Rectal smooth muscle tissue (tissue), 1 donor: ENCODE results near the gene MBD6.

Source experiments
- H3K27ac ChIP-seq: one replicate; pipeline ENCODE4 v1.7.0; 2013; ENCODE audit warnings: low read depth, low read length, inconsistent platforms
- H3K27me3 ChIP-seq: one replicate; pipeline ENCODE4 v1.7.0; 2013; ENCODE audit warnings: low read length; ENCODE audit not compliant: control insufficient read depth, insufficient read depth
- H3K36me3 ChIP-seq: one replicate; pipeline ENCODE4 v1.7.0; 2013; ENCODE audit warnings: low read length; ENCODE audit not compliant: control insufficient read depth, insufficient read depth
- H3K4me1 ChIP-seq: one replicate; pipeline ENCODE4 v1.7.0; 2013; ENCODE audit warnings: low read length; ENCODE audit not compliant: control insufficient read depth, insufficient read depth
- H3K4me3 ChIP-seq: one replicate; pipeline ENCODE4 v1.7.0; 2013; ENCODE audit warnings: low read length
- H3K9ac ChIP-seq: one replicate; pipeline ENCODE4 v1.7.0; 2013; ENCODE audit warnings: low read length

MBD6 gene

DNA sequence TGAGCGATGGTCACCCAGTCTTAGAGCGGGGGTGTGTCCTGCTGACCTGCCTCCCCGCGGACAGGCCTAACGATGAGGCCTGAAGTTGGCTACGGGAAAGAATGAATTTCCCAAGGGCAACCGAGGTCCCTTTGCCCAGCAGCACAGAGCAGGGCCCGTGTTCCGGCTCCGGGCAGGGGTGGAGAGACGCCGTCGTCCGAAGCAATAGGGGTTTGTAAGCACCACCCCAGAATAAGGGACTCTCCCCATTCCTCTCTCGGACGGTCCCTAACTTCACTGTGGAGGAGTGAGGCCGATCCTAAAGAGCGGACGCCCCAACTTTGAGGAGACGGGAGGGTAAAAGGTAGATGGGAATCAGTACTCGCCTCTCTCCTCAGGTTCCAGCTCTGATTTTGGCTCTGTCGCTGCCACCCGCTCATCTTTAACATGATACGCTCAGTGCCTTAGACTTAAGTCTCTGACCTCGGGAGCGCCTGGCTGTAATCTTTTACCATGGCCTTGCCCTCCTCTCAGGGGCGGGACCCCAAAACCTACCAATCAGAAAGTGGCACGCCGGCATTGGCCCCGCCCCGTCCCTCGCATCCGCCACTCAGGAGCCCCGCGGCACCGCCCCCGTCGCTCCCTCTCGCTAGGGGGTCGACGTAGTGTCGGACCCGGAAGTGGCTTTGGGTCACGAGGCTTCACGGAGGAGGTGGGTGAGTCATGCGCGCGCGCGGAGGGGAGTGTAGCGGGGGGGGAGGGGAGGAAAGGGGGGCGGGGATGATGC, 2.4 kb upstream of the MBD6 start, which contains the start of gene DDIT3:
DDIT3 (minus strand) TSS at position 462 of the 766 bp plus-strand sequence. CDS start 3,108 bp downstream, outside the sequence.
- H3K4me1 ChIP-seq = peaks cover 45% of the 10 kb centered on the region
- peak within 1 kb of the TSS; percentile 99 for H3K27ac ChIP-seq
- peak within 1 kb of the TSS; percentile 94 for H3K4me3 ChIP-seq
- peak within 1 kb of the TSS; percentile 98 for H3K9ac ChIP-seq
- H3K36me3 ChIP-seq = peaks cover 22% of the 10 kb centered on the region
- no peaks in the 10 kb centered on the region for H3K27me3 ChIP-seq

GRCh38 chr12:57521525-57522010, 1.1 kb upstream of the MBD6 start:
- peak overlapping the region; percentile 99 for H3K27ac ChIP-seq
- peaks cover 45% of the 10 kb centered on the region for H3K4me1 ChIP-seq
- peak overlapping the region; percentile 82 for H3K9ac ChIP-seq
- peaks cover 13% of the 10 kb centered on the region for H3K36me3 ChIP-seq
- H3K4me3 ChIP-seq = peak overlapping the region; percentile 63
- no peaks in the 10 kb centered on the region for H3K27me3 ChIP-seq

DNA sequence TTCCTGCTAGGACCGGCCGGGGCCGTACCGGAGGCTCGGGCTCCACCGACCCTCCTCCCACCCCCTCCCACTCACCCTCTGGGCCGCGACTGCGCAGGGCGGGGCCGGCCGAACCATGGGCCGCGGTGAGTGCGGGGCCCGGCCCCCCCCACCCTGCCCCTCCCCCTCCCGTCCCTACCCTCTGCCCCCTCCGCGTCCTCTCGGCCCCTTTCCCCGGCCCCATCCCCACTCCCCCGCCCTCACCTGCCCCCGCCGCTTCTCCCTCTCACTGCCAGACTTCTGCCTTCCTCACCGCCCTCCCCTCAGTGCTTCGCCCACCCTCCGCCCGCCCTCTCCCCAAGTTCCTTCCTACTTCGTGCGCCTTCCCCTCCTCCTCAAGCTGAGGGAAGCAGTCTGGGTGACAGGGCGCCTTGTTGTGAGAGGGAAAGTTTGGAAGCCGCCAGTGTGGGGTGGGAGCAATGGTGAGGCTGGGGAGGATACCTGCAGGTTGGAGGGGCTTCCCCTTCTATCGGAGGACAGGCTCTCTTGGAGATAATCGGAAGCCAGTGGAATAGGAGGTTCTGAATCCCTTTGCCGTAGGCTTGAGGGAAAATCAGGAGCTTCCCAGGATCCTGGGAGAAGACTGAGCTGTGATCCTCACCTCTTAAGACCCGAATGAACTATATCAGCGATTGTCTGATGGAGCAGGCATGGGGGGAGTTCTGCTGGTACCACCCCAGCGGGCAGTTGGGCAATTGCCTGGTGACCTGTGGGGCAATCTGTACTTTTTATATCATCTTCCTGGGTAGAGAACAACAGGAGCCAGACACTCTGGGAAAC, 472 bp downstream of the MBD6 start:
- H3K27me3 ChIP-seq = no peaks in the 10 kb centered on the region
- H3K27ac ChIP-seq = peak overlapping the region; percentile 79
- H3K9ac ChIP-seq = peak overlapping the region; percentile 63
- H3K4me3 ChIP-seq = peak overlapping the region; percentile 76
- H3K36me3 ChIP-seq = peaks cover 10% of the 10 kb centered on the region
- H3K4me1 ChIP-seq = peaks cover 37% of the 10 kb centered on the region

GRCh38 chr12:57523706-57524614, 1.3 kb downstream of the MBD6 start:
- no peaks in the 10 kb centered on the region for H3K27me3 ChIP-seq
- peaks cover 30% of the 10 kb centered on the region for H3K4me1 ChIP-seq
- H3K4me3 ChIP-seq = peak overlapping the region; percentile 76
- peak overlapping the region; percentile 79 for H3K27ac ChIP-seq
- peak overlapping the region; percentile 22 for H3K9ac ChIP-seq
- H3K36me3 ChIP-seq = peaks cover 13% of the 10 kb centered on the region

DNA sequence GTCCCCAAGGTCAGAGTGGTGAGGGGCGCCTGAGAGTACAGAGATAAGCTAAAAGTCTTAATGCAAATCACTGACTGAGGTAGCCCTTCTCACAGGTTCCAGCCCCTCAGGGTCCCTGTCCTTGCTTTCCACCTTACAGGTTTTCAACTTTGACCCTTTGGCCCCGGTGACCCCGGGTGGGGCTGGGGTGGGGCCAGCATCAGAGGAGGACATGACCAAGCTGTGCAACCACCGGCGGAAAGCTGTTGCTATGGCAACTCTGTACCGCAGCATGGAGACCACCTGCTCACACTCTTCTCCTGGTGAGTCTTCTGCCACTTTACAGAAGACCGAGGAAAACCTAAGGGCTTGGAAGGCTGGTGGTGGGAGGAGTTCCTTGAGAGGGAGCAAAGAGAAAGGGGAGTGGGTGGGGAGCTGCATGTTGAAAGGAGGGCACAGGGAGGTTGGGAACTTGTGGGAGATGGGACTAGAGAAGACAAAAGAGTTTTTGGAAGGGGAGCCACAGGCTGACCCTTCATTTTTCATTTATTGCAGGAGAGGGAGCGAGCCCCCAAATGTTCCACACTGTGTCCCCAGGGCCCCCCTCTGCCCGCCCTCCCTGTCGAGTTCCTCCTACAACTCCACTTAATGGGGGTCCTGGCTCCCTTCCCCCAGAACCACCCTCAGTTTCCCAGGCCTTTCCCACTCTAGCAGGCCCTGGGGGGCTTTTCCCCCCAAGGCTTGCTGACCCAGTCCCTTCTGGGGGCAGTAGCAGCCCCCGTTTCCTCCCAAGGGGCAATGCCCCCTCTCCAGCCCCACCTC, 2.4 kb downstream of the MBD6 start:
- no peak overlapping the region for H3K27ac ChIP-seq
- H3K4me1 ChIP-seq = peaks cover 24% of the 10 kb centered on the region
- no peak overlapping the region for H3K9ac ChIP-seq
- H3K27me3 ChIP-seq = no peaks in the 10 kb centered on the region
- H3K36me3 ChIP-seq = peaks cover 19% of the 10 kb centered on the region
- H3K4me3 ChIP-seq = no peak overlapping the region

DNA sequence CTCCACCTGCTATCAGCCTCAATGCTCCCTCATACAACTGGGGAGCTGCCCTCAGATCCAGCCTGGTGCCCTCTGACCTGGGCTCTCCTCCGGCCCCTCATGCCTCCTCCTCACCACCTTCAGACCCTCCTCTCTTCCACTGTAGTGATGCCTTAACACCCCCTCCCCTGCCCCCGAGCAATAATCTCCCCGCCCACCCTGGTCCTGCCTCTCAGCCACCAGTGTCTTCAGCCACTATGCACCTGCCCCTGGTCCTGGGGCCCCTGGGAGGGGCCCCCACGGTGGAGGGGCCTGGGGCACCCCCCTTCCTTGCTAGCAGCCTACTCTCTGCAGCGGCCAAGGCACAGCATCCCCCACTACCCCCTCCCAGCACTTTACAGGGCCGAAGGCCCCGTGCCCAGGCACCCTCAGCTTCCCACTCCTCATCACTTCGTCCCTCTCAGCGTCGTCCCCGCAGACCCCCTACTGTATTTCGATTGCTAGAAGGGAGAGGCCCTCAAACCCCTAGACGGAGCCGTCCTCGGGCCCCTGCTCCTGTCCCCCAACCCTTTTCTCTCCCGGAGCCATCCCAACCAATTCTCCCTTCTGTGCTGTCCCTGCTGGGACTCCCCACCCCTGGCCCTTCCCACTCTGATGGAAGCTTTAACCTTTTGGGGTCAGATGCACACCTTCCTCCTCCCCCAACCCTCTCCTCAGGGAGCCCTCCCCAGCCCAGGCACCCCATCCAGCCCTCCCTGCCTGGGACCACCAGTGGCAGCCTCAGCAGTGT, 3.2 kb downstream of the MBD6 start:
- H3K4me1 ChIP-seq = peaks cover 24% of the 10 kb centered on the region
- no peak overlapping the region for H3K9ac ChIP-seq
- no peak overlapping the region for H3K4me3 ChIP-seq
- no peaks in the 10 kb centered on the region for H3K27me3 ChIP-seq
- no peak overlapping the region for H3K27ac ChIP-seq
- H3K36me3 ChIP-seq = peaks cover 26% of the 10 kb centered on the region

GRCh38 chr12:57526477-57527126, 4.0 kb downstream of the MBD6 start:
- Histone ChIP-seq H3K36me3 (peaks cover 30% of the 10 kb centered on the region), H3K27me3 (no peaks in the 10 kb centered on the region), H3K27ac (no peak overlapping the region), H3K9ac (no peak overlapping the region), H3K4me1 (peaks cover 16% of the 10 kb centered on the region), H3K4me3 (no peak overlapping the region)

DNA sequence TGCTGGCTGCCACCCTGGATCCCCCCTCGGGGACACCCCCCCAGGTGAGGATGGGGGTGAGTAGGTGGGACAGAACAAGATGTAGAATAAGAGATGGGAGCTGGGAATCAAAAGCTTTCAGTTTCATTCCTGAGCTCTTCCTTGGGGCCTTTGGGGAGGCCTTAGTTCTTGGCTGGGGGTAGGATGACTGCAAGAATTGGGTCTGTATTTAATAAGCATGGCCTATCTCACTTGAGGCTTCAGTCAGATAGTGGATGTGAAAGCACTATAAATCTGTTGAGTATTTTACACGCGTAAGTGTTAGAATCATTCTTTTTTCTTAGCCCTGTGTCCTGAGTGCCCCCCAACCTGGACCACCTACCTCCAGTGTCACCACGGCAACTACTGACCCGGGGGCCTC, 4.6 kb downstream of the MBD6 start:
- no peak overlapping the region for H3K27ac ChIP-seq
- H3K4me1 ChIP-seq = peaks cover 10% of the 10 kb centered on the region
- H3K36me3 ChIP-seq = peaks cover 36% of the 10 kb centered on the region
- H3K27me3 ChIP-seq = no peaks in the 10 kb centered on the region
- H3K4me3 ChIP-seq = no peak overlapping the region
- H3K9ac ChIP-seq = no peak overlapping the region

DNA sequence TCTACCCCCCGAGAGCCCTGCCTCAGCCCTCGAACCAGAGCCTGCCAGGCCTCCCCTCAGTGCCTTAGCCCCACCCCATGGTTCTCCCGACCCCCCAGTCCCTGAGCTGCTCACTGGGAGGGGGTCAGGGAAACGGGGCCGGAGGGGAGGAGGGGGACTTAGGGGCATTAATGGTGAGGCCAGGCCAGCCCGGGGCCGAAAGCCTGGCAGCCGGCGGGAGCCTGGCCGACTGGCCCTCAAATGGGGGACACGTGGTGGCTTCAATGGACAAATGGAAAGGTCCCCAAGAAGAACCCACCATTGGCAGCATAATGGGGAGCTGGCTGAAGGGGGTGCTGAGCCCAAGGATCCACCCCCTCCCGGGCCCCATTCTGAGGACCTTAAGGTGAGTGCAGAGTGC, 5.6 kb downstream of the MBD6 start:
- Histone ChIP-seq H3K36me3 (peaks cover 46% of the 10 kb centered on the region), H3K27ac (no peak overlapping the region), H3K4me1 (peaks cover 10% of the 10 kb centered on the region), H3K4me3 (no peak overlapping the region), H3K9ac (no peak overlapping the region), H3K27me3 (no peaks in the 10 kb centered on the region)

DNA sequence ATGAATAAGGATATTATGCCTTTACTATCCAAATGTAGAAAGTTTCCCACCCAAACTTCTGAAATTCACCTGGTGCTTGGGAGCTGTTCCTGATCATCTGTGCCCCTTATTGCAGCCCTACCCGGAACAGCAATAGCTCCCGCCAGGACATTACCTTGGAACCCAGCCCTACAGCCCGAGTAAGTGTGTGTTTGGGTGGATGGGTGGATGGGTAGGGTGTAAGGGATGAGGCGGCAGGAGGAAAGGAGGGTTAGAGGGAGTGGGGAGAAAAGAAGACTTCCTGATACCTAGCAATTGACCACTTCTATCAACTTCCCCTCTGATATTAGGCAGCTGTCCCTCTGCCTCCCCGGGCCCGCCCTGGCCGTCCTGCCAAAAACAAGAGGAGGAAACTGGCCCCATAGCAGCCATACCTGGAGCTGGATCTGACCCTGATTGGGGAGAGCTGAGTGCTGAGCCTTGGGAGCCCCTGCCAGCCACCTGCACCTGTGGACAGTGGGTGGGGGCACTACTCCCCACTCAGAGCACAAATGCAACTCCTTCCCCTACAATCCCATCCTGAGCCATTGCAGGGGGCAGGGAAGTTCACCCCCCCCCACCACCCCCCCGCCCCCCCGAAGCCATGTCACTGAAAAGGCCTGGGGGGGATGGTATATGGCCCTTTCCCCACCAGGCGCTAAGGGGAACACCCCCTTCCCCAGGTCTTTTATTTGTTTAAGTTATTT, 6.4 kb downstream of the MBD6 start:
- Histone ChIP-seq H3K27me3 (no peaks in the 10 kb centered on the region), H3K9ac (no peak overlapping the region), H3K36me3 (peaks cover 51% of the 10 kb centered on the region), H3K27ac (no peak overlapping the region), H3K4me3 (no peak overlapping the region), H3K4me1 (peaks cover 3% of the 10 kb centered on the region)
